HG02852 (cell line): ENCODE data around the gene ADGRG3.
A peak's percentile ranks its signal among the peaks of the same experiment; 100 is the strongest.
"Not testable (repeated sequence)": the region's sequence is repeated elsewhere in the genome, so short reads cannot be mapped to it uniquely, and the experiment has no call there.

Experiments
- ATAC-seq: cut with Tn5 transposase; IDR thresholded peaks from one replicate; pipeline ENCODE4 v1.9.1; 2021; ENCODE audit warnings: mild to moderate bottlenecking, moderate library complexity; ENCODE audit not compliant: unreplicated experiment

The ADGRG3 gene

DNA sequence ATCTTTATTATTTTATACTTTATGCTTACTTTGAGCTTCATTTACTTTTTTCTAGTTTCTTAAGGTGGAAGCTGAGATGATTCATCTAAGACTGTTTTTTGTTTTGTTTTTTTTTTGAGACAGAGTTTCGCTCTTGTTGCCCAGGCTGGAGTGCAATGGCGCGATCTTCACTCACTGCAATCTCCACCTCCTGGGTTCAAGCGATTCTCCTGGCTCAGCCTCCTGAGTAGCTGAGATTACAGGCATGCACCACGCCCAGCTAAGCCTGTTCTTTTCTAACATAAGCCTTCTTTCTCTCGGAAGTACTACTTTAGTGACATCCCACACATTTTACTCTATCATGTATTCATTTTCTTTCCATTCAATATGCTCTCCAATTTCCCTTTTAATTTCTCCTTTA lies 44.5 kb downstream of the ADGRG3 start:
- not testable (repeated sequence) for ATAC-seq

DNA sequence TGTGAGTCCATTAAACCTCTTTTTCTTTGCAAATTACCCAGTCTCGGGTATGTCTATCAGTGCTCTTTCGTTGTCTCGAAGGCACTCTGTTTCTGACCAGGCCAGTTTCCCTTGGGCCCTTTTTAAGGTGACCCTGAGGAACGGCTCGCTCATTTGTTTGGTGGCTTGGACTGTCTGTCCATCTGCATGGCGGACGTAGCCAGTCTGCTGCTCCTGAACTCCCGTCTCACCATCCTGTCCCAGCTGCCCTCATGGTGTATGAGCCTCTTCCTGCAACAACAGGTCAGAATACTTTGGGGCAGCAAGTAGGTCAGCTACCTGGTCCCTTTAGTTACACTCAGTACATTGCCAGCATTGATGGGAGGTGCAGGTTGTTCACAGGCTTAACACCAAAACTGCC lies 45.5 kb downstream of the ADGRG3 start:
- ATAC-seq, result no peak

DNA sequence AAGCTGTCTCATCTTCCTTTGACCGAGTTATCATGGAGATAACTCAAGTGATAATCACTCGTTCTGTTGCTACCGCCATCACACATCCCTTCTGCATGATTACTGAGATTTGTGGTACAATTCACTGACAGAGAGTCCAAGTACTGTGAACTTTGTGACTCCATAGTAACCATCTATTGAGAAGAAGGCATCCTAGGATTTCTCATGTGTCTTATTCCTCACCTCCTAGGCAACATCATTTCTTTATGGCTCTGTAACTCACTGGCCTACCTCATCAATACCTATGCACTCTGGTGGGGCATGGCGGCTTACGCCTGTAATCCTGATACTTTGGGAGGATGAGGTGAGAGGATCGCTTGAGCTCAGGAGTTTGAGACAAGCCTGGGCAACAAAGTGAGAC lies 45.9 kb downstream of the ADGRG3 start:
- no peak for ATAC-seq

DNA sequence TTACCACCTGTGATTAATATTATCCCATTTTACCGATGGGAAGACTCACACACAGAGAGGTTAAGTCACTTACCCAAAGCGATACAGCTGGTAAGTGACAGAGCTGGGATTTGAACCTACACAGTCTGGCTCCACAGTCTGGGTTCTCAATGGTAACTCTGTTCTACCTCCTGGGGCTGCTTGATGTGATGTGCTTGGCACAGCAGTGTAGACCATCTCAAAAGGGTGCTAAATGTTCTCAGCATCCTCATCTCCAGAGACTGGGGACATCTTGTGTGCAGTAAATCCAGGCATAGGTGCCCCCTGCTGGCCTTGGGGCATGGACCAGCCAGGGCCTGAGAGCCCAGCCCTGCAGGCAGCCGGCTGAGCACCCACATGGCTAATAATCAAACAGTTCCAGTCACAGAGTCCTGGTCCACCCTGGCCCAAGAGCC lies 52.1 kb downstream of the ADGRG3 start:
- no peak for ATAC-seq

DNA sequence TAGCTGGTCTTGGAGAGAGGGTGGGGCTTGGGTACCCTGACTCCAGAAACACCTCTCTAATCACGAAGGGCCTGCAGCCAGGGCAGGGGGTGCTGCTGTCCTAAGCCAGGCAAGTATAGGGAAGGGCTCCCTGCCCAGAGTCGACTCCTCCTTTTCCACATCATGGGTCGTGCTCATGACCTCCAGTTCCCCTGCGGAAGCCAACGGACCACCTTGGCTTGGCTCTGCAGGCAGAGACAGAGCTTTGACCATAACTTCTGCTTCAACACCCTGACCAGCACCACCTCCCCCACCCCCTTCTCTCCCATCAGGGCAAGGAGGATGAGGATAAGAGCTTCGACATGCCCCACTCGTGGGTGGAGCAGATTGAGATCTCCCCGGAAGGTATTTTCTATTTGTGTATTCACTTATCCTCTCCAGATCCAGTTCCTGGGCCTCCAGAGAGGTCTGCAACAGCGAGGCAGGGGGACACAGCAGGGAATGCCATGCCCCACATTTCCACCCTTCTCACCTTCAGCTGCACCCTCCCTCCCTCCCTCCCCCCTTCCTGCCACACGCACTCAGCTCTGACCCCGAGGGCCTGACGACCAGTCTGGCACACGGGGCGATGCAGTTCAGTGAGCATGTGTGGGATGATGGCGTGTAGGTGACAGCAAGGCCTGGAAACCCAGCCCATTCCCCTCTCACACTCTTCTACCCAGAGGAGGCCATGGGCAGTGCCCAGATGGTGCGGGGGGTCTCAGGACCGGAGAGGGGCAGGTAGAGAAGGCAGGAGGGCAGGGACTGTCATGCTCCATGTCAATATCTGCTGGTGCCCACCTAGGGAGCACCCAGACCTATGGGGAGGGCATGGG lies 53.5 kb downstream of the ADGRG3 start:
- ATAC-seq, result no peak

DNA sequence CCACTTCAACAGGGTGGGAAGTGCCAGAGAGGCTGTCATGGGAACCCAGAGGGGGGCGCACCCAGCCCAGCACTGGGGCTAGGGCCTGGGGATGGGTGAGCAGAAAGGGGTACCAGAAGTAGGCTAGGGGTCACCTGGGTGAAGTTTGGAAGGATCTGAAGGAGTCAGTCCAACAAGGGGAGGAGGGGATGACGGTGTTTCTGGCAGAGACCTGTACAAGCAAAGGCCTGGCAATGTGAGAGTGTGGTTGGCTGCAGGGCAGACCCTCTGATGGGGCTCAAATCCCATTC lies 54.0 kb downstream of the ADGRG3 start:
- no peak for ATAC-seq

DNA sequence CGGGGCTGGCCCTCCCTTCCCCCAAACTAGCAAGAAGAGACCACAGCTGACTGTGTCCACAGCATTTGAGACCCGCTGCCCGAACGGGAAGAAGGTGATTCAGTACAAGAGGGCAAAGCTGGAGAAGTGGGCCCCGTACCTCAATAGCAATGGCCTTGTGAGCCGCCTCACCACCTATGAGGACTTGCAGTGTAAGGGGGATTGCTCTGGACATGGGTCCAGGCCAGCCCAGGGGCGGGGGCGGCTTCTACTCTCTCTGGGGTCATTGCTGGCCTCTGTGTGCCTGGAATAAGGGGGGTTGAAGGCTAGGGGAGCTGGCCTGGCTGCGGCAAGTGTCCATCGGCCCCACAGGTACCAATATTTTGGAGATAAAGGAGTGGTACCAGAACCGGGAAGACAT lies 54.5 kb downstream of the ADGRG3 start:
- no peak for ATAC-seq

DNA sequence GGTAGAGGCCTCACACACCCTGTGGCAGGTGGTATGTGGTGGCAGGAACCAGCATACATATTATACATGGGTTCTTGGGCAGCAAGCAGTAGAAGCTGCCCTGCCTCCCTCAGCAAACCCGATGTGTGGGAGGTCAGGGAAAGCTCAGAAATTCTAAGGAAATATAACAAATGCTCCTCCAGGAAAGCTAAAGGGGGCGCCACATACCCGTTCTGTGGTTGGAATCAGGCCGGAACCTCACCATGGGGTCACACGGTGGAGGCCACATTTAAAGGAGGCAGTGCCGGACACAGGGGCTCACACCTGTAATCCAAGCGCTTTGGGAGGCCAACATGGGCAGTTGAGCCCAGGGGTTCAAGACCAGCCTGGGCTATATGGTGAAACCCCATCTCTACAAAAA lies 55.1 kb downstream of the ADGRG3 start:
- no peak for ATAC-seq

DNA sequence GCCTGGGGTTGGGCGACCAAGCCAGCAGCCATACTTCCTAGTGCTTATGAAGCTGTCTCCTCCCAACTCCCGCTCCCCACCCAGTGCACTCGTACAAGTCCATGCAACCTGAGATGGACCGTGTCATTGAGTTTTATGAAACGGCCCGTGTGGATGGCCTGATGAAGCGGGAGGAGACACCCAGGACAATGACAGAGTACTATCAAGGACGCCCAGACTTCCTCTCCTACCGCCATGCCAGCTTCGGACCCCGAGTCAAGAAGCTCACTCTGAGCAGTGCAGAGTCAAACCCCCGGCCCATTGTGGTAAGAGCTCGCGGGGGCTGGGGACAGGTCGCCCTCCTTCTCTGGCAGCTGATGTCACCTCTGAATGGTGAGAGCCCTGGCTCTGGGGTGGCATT lies 56.4 kb downstream of the ADGRG3 start:
- ATAC-seq, result no peak

DNA sequence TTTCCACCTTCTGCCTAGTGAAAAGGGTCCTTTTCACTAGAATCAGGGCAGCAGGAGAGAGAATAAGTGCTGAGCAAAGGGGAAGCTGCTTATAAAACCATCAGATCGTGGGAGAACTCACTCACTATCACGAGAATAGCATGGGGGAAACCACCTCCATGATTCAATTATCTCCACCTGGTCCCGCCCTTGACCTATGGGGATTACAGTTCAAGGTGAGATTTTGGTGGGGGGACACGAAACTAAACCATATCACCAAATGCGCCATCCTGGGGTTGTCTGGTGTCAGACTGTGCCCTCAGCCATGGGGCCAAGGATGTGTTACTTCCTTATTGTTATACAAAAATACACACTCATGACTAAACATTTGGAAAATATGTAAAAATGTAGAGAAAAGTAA lies 57.0 kb downstream of the ADGRG3 start:
- no peak for ATAC-seq

DNA sequence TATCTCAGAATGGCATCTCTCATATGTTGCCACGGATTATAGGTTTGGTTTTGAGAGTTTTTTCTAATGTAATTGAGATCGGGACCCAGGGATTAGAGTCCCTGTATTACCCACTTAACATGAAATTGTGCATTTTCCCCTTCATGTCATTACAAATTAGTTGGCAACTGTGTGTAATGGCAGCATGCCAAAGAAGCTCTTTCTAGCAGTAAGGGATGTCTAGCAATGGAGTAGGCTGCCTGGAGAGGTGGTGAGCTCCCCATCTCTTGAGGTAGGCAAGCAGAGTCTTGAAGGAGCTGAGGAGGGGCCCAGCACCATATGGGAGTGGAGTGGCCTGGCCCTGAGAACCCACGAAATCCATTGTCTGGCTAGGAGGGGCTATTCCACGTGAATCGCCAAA lies 57.4 kb downstream of the ADGRG3 start:
- no peak for ATAC-seq

DNA sequence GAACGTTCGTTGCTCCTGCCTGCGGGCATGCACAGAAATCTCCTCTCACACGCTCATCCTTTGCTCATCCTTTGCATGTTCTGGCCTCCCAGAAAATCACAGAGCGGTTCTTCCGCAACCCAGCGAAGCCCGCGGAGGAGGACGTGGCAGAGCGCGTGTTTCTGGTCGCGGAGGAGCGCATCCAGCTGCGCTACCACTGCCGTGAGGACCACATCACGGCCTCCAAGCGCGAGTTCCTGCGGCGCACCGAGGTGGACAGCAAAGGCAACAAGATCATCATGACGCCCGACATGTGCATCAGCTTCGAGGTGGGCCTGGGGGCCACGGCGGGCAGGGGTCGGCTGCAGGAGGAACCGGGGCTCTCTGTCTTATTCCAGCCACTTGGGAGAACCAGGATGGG lies 57.9 kb downstream of the ADGRG3 start:
- no peak for ATAC-seq

DNA sequence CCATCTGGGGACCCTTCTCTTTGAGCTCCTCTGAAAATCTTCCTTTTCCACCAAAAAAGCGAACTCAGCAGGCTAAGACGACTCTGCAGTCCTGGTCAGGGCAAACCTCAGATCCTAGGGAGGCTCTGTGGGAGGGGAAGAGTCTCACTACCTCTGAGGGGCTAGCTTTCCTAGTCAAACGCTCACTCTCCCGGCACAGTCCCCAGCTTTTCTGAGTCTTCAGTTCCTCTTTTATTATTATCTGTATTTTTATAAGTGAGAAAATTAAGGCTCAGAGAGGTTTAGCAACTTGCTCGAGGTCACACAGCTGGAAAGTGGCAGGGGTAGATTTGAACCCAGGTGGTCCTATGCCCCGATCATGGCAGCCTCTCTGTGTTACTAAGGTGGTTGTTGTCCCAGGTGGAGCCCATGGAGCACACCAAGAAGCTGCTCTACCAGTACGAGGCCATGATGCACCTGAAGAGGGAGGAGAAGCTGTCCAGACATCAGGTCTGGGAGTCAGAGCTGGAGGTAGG lies 58.4 kb downstream of the ADGRG3 start:
- ATAC-seq, result no peak

DNA sequence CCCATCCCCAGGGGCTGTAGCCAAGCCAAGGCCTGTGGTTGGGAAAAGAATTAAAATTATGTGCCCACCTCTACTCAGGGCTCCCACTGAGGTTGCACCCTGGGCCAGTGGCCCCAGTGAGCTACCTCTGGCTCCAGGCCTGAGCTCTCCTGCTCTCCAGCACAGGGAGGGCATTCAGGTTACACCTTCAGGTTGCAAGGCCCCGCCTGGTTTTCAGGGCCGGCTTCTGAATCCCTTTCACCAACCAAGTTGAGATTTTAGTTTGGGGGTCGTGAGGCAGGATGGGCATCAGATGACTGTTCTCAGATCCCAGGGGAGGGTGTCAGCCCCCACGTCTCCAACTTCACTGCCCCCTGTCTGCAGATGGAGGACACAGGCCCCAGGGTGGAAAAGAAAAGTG lies 59.5 kb downstream of the ADGRG3 start:
- ATAC-seq, result no peak

DNA sequence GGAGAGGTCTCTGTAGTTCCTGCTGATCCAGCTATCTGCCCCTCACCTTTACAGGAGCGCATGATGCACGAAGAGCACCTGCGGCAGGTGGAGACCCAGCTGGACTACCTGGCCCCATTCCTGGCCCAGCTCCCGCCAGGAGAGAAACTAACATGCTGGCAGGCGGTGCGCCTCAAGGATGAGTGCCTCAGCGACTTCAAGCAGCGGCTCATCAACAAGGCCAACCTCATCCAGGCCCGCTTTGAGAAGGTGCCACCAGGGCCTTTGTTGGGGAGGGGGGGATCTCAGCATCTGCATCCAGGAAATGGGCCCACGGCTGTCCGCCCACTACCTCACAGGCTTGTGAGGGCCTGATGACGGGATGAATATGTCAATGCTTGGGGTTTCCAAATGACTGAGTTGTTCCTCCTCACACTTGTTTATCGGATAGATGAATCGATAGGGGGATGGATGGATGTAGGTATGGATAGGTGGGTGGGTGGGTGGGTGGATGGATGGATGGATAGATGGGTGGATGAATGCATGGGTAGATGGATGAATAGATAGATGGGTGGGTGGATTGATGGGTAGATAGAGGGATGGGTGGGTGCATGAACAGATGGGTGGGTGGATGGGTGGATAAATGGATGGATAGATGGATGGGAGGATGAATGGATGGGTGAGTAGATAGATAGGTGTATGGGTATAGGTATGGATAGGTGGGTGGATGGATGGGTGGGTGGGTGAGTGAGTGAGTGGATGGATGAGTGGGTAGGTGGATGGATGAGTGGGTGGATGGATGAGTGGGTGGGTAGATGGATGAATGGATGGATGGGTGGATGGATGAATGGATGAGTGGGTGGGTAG lies 60.5 kb downstream of the ADGRG3 start:
- no peak for ATAC-seq

DNA sequence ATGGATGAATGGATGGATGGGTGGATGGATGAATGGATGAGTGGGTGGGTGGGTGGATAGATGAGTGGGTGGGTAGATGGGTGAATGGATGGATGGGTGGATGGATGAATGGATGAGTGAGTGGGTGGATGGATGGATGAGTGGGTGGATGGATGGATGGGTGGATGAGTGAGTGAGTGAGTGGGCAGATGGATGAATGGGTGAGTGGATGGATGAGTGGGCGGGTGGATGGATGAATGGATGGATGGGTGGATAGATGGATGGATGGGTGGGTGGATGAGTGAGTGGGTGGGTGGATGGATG lies 61.0 kb downstream of the ADGRG3 start:
- no peak for ATAC-seq

DNA sequence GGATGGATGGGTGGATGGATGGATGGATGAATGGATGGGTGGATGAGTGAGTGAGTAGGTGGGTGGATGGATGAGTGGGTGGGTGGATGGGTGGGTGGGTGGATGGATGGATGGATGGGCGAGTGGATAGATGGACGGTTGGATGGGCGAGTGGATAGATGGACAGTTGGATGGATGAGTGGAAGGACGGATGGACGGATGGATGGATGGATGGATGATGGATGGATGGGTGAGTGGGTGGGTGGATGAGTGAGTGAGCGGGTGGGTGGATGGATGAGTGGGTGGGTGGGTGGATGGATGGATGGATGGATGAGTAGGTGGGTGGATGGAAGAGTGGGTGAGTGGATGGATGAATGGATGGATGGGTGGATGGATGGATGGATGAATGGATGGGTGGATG lies 61.7 kb downstream of the ADGRG3 start:
- not testable (repeated sequence) for ATAC-seq

DNA sequence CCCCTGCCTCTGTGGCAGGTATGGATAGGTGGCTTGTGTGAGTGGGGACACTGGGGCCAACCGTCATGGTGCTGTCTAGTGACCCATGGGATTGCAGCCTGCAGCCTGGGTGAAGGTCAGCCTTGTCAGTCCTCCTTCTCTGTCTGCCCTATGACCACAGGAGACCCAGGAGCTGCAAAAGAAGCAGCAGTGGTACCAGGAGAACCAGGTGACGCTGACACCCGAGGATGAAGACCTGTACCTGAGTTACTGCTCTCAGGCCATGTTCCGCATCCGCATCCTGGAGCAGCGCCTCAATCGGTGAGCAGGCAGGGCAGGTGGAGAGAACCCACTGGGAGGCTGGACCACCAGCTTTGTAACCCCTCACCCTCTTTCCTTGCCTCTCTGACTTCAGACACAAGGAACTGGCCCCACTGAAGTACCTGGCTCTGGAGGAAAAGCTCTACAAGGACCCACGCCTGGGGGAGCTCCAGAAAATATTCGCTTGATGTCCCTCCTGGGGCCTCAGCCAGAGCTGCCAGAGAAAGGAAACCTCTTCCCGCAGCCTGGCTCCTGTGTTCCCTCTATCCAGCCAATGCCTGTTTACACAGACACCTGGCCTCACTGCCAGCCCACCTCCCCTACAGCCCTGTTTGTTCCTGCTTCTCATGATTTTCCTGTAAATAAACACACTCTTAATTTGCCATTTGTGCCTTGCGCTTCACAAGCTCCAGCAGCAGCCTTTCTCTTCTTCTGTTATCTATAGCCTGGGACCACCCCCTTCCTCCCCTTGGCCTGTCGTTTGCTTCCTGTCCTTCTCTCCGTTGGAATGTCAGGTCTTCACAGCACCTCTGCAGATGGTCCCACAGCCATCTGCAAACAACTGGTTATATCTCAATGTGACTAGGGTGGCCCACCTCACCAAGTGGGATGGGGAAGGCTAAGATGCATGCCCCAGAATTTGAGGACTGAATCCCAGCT lies 62.9 kb downstream of the ADGRG3 start:
- ATAC-seq, result no peak

DNA sequence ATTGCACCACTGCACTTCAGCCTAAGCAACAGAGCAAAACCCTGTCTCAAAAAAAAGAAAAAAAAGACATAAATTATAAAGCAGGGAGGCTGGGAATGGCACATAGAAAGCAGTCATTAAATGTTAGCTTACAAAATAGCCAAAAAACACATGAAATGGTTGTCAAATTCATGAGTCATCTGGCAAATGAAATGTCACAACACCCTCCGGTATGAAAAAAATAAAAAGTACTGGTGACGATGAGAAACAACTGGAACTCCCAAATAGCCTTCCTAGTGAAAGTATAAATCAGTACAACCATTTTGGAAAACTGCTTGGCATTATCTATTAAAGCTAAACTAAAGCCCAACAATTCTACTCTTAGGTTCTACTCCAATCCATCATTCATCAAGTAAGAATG lies 63.9 kb downstream of the ADGRG3 start:
- no peak for ATAC-seq

DNA sequence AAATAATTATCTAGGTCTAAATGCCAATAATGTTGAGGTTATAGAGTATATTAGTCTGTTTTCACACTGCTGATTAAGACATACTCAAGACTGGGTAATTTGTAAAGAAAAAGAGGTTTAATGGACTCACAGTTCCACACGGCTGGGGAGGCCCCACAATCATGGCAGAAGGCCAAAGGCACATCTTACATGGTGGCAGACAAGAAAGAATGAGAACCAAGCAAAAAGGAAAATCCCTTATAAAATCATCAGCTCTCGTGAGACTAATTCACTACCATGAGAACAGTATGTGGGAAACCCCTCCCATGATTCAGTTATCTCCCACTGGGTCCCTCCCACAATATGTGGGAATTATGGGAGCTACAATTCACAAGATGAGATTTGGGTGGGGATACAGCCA lies 64.6 kb downstream of the ADGRG3 start:
- no peak for ATAC-seq

DNA sequence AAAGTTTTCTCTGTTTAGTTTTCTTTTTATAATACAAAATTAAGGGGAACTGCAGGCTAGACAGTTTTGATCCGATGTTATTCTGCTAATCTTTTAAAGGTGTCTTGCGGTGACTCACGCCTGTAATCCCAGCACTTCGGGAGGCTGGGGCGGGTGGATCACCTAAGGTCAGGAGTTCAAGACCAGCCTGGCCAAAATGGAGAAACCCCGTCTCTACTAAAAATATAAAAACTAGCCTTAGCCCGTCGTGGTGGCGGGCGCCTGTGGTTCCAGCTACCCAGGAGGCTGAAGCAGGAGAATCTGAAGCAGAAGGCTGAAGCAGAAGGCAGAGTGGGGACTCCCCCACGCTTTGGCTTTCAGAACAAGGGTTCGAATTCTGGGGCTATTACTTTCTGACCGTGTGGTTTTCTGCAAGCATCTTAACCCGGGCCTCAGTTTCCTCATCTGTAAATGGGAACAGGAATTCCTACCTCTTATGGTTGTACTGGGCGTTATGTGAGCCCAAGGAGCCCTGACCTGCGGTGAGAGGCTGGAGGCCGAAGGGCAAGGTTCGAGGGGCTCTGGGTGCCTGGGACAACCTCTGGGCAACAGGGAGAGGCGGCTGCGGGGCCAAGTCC lies 66.3 kb downstream of the ADGRG3 start:
- ATAC-seq, result peak; percentile 0
